Lower lobe of right lung (tissue), 2 donors: ENCODE measurements around the gene DPYSL4. TPM values are rescaled to one million over a fixed set of nuclear protein-coding genes. Genes with fewer than 3 reads are reported as not detected.

Experiments used
- ATAC-seq, 2 donors: fragments of 200-7000 bp; cut with Tn5 transposase; one replicate each; pipeline ENCODE4 v1.9.1; 2020 to 2022; ENCODE audit warnings: mild to moderate bottlenecking in 2 of 2, moderate library complexity in 2 of 2
- DNase-seq: peaks from one replicate; pipeline ENCODE4 v3.0.0-alpha.2; 2020
- H3K27ac ChIP-seq: fragments of 200-600 bp; one replicate; pipeline ENCODE4 v1.8.0; 2022
- H3K27me3 ChIP-seq: fragments of 200-600 bp; one replicate; pipeline ENCODE4 v1.8.0; 2022; ENCODE audit warnings: low read depth
- H3K36me3 ChIP-seq: fragments of 200-600 bp; one replicate; pipeline ENCODE4 v1.8.0; 2022; ENCODE audit warnings: mild to moderate bottlenecking
- H3K4me1 ChIP-seq: fragments of 200-600 bp; one replicate; pipeline ENCODE4 v1.8.0; 2022
- H3K4me3 ChIP-seq: fragments of 200-600 bp; one replicate; pipeline ENCODE4 v1.8.0; 2022; ENCODE audit warnings: mild to moderate bottlenecking
- H3K9me3 ChIP-seq: fragments of 200-600 bp; one replicate; pipeline ENCODE4 v1.8.0; 2022
- intact Hi-C: fragments of 100-400 bp; cut with DNase I; formaldehyde crosslinking; loops from one replicate; pipeline ENCODE4 v1.11.0; 2022
- total RNA-seq: library from RNA; stranded (reverse); fragmentation: NEBNext Ultra II Directional; extraction: Animal tissue kit (Norgen Biotek cat#: 25700); gene quantifications from one replicate; pipeline ENCODE4 v1.2.1, GENCODE V29; 2021
- TF ChIP-seq, protein P1 (sequence below): fragments of 200-600 bp; IDR thresholded peaks from one replicate; pipeline ENCODE4 v1.8.0; 2022; ENCODE audit warnings: antibody characterized with exemption, mild to moderate bottlenecking
- donor health status: DM: no; HTN: yes; CAD: no; lungs with severe emphysema.

DPYSL4 gene
- total RNA-seq, 1 donor from 2014 or later: 2.1 TPM

DNA sequence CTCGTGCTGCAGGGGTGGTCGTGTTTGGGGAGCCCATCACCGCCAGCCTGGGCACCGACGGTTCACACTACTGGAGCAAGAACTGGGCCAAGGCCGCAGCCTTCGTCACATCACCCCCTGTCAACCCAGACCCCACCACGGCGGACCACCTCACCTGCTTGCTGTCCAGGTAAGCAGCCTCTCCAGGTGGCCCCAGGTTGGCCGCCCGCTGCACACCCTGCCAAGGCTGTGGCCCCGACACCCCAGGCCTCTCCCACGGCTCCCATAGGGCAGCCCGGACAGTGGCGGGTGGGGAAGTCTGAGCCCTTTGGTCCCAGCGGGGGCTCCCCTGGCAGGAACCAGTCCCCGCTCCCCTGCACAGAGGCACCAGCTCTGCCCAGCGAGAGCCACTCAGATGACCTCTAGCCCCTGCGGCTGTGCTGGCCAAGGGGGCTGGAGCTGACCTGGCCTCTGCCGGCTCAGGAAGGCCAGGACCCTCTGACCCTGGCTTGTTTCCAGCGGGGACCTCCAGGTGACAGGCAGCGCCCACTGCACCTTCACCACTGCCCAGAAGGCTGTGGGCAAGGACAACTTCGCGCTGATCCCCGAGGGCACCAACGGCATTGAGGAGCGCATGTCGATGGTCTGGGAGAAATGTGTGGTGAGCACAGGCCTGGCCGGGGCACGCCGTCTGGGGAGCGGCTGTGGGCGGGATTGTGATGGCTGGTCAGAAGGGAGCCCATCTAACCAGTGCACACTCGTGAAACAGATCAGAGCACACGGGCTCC, 13.8 kb downstream of the DPYSL4 start:
- no peaks in the 10 kb centered on the region for H3K4me1 ChIP-seq
- no peak overlapping the region for H3K4me3 ChIP-seq
- peaks cover 6% of the 10 kb centered on the region for H3K27me3 ChIP-seq
- H3K9me3 ChIP-seq: no peaks in the 10 kb centered on the region
- intact Hi-C loops: no loop called here
- peak; percentile 42 for DNase-seq
- TF ChIP-seq, protein P1, sequence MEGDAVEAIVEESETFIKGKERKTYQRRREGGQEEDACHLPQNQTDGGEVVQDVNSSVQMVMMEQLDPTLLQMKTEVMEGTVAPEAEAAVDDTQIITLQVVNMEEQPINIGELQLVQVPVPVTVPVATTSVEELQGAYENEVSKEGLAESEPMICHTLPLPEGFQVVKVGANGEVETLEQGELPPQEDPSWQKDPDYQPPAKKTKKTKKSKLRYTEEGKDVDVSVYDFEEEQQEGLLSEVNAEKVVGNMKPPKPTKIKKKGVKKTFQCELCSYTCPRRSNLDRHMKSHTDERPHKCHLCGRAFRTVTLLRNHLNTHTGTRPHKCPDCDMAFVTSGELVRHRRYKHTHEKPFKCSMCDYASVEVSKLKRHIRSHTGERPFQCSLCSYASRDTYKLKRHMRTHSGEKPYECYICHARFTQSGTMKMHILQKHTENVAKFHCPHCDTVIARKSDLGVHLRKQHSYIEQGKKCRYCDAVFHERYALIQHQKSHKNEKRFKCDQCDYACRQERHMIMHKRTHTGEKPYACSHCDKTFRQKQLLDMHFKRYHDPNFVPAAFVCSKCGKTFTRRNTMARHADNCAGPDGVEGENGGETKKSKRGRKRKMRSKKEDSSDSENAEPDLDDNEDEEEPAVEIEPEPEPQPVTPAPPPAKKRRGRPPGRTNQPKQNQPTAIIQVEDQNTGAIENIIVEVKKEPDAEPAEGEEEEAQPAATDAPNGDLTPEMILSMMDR: no peak
- ATAC-seq: no peak
- H3K27ac ChIP-seq: no peak overlapping the region
- no peaks in the 10 kb centered on the region for H3K36me3 ChIP-seq

DNA sequence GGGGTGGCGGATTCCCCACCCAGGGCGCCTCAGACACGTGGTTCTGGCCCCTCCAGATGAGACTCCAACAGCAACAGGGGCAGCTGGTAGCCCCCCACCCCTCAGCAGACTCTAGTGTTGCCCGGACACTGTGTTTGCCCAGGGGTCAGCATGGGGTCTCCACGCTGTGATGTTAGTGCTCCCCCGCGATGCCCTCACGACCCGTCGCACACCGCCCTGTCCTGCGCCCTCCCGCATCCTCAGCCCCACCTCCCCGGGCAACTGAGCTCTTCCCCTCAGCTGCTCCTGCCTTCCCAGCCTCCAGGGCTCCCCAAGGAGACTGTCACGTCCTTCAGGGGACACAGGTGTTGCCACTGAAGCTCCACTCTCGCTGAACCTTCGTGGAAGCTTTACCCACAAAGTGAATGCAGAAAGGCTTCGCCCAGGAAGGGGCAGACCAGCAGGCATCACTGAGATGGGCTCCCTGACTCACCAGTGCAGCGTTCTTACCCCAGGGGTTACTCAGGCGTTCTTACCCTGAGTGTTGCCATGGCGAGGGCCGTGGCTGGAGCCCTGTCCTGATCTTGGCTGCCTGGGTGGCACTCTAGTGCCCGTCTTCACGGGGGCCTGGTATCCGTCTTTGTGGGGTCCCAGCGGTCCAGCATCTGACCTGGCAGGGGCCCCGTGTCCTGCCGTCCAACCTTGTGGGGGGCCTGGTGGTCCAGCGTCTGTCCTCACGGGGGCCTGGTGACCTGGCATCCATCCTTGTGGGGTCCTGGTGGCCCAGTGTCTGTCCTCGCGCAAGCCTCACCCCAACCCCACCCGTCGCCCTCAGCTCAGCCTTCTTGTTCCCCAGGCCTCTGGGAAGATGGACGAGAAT, 14.6 kb downstream of the DPYSL4 start:
- Histone ChIP-seq H3K27ac (no peak overlapping the region), H3K9me3 (no peaks in the 10 kb centered on the region), H3K4me1 (no peaks in the 10 kb centered on the region), H3K27me3 (peaks cover under 1% of the 10 kb centered on the region), H3K36me3 (no peaks in the 10 kb centered on the region), H3K4me3 (no peak overlapping the region)
- no peak for ATAC-seq
- TF ChIP-seq, protein P1: no peak
- intact Hi-C loops: no loop called here
- DNase-seq: peak; percentile 42

DNA sequence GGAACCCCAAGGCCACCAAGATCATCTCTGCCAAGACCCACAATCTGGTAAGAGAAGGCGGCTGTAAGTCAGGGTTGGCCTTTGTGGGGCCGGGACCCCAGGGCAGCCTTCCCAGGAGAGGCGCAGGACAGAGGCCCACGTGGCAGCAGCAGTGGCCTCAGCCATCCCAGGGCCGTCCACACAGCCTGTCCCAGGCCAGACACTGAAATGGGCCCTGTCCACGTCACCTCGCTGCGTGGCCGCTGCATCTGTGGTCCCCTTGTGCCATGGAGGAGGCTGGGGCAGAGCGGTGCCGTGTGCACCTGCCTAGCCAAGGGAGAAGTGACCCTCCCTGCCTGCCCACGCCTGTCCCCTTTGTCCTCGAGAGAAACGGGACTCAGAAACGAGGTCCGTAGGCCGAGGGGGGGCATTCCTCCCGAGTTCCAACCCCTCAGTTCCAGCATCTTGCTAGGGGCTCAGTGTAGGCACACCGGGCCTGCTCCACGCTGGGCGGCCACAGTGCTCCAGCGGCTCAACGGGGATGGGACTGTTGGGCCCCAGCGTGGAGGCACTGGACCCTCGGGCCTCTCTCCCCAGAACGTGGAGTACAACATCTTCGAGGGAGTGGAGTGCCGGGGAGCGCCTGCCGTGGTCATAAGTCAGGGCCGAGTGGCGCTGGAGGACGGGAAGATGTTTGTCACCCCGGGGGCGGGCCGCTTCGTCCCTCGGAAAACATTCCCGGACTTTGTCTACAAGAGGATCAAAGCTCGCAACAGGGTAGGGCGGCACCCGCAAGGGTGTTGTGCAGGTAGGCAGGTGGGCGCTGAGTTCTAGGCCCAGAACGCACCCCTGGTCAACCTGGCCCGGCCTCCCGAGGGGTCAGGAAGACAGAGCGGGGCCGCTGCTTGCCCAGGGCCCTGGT, 15.6 kb downstream of the DPYSL4 start:
- intact Hi-C loops: no loop called here
- Histone ChIP-seq H3K9me3 (no peaks in the 10 kb centered on the region), H3K4me3 (no peak overlapping the region), H3K36me3 (no peaks in the 10 kb centered on the region), H3K4me1 (no peaks in the 10 kb centered on the region), H3K27ac (no peak overlapping the region), H3K27me3 (no peaks in the 10 kb centered on the region)
- peak; percentile 47 for DNase-seq
- no peak for ATAC-seq
- TF ChIP-seq, protein P1: no peak

DNA sequence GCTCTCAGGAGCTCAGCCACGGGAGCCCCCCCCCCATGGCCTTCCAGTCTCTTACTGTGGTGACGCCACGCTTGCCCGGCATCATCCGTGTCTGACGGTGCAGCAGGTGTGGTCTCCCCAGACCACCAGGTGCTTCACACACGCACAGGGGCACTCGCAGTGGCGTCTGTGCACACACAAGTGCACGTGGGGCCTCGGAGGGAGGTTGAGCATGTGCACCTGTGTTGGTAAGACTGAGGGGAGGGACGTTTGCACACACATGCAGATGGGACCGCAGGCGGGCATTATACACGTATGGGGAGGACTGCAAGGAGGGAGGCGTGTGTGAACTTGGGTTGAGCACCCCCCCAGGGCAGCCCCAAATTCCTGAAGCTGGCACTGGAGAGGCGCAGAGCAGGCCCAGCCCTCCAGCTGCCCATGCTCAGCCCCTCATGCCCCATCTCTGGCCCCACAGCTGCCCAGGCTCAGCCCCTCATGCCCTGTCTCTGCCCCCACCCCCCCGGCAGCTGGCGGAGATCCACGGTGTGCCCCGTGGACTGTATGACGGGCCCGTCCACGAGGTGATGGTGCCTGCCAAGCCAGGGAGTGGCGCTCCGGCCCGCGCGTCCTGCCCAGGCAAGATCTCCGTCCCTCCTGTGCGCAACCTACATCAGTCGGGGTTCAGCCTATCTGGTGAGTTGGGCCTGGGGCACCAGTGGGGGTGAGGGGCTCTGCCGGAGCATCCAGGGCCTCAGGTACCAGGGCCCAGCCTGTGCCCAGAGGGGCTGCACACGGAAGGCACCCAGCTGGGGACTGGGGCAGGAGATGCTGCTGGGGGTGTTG, 16.7 kb downstream of the DPYSL4 start:
- intact Hi-C loops: no loop called here
- Histone ChIP-seq H3K36me3 (no peaks in the 10 kb centered on the region), H3K4me3 (no peak overlapping the region), H3K9me3 (no peaks in the 10 kb centered on the region), H3K27me3 (no peaks in the 10 kb centered on the region), H3K27ac (no peak overlapping the region), H3K4me1 (no peaks in the 10 kb centered on the region)
- TF ChIP-seq, protein P1: no peak
- ATAC-seq (no peak), DNase-seq (peak; percentile 44)
